HUDEP-2 (cell line): ENCODE results near the gene TAGAP.
"Not testable (repeated sequence)": the region's sequence is repeated elsewhere in the genome, so short reads cannot be mapped to it uniquely, and the experiment has no call there.

Experiments
- DNase-seq, 76 experiments: peaks; one replicate each; lab custom pipeline; 2025; ENCODE audit not compliant: unreplicated experiment in 76 of 76; lab: John Stamatoyannopoulos, UW

TAGAP gene

GRCh38 chr6:159047891-159048685, 3.3 kb upstream of the TAGAP start:
- no peak for DNase-seq

- DNase-seq = no peak
Measured at GRCh38 chr6:159045801-159046200, 1.0 kb upstream of the TAGAP start.

- DNase-seq = no peak
Measured at GRCh38 chr6:159043947-159044346, 844 bp downstream of the TAGAP start.

- no peak for DNase-seq
Measured at GRCh38 chr6:159043251-159043650, 1.5 kb downstream of the TAGAP start.

GRCh38 chr6:159042826-159043181, 2.0 kb downstream of the TAGAP start:
- DNase-seq = peak in 1 of 76 experiments; percentile 45

- peak in 57 of 76 experiments; percentile 14 to 74 (median 47) for DNase-seq
Measured at GRCh38 chr6:159042003-159042825, 2.6 kb downstream of the TAGAP start.

GRCh38 chr6:159041181-159041580, 3.6 kb downstream of the TAGAP start:
- DNase-seq = no peak

GRCh38 chr6:159039885-159040258, 4.9 kb downstream of the TAGAP start:
- no peak for DNase-seq

GRCh38 chr6:159038914-159039884, 5.6 kb downstream of the TAGAP start:
- DNase-seq = no peak

GRCh38 chr6:159038318-159038717, 6.5 kb downstream of the TAGAP start:
- not testable (repeated sequence) for DNase-seq

GRCh38 chr6:159037756-159038290, 7.0 kb downstream of the TAGAP start:
- DNase-seq = no peak

GRCh38 chr6:159036673-159037072, 8.1 kb downstream of the TAGAP start:
- DNase-seq = no peak

- no peak for DNase-seq
Measured at GRCh38 chr6:159035891-159036290, 8.9 kb downstream of the TAGAP start.

- no peak for DNase-seq
Measured at GRCh38 chr6:159033160-159034049, 11.4 kb downstream of the TAGAP start.

GRCh38 chr6:159031846-159032245, 12.9 kb downstream of the TAGAP start:
- DNase-seq = no peak

- no peak for DNase-seq
Measured at GRCh38 chr6:159030168-159030567, 14.6 kb downstream of the TAGAP start.

GRCh38 chr6:159025224-159025623, 19.6 kb downstream of the TAGAP start:
- DNase-seq = not testable (repeated sequence)

- DNase-seq = no peak
Measured at GRCh38 chr6:159023893-159024292, 20.9 kb downstream of the TAGAP start.

- no peak for DNase-seq
Measured at GRCh38 chr6:159020011-159020410, 24.8 kb downstream of the TAGAP start.
